ENCODE data around the gene GANAB. TPM values are rescaled to one million over a fixed set of nuclear protein-coding genes. Genes with fewer than 3 reads are reported as not detected.

GANAB gene
- total and polyA plus RNA-seq, 2 of the 13 experiments (the other 11 are each of a cell fraction or from before 2014, with no cell fraction given), result 99.5 to 234 TPM

GRCh38 chr11:62603776-62604299, 42.6 kb downstream of the GANAB start:
- H3K4me1 ChIP-seq (ENCODE audit: insufficient read depth, low read length), result peaks cover 48% of the 10 kb centered on the region
- CTCF ChIA-PET (ENCODE audit: low intra/inter-chr PET ratio, low total read pairs), result no interaction called here
- in situ Hi-C loops (cut with HindIII; ENCODE audit: extremely low pct_ligation_motif_present, low pct_unique_long_range_greater_than_20kb), result no loop called here

DNA sequence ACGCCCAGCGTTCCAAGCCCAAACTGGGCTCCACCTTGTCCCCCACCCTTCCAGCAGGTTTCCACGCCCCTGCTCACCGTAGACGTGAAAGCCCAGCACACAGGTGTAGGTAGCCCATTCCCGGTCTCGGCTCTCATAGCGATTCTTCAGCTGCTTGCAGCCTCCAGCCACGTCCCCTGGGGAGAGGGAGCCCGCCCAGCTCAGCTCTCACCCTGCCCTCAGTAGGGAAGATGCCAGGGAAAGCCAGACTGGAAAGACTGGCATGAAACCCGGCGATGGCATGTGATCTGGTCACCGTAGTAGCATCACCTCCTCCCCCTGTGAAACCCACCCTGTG, 43.4 kb downstream of the GANAB start:
- no peak overlapping the region for H3K27ac ChIP-seq (ENCODE audit: extremely low read length, insufficient read depth, low read length)
- in situ Hi-C loops (cut with HindIII; ENCODE audit: extremely low pct_ligation_motif_present, low pct_unique_long_range_greater_than_20kb) (no loop called here), intact Hi-C loops (cut with micrococcal nuclease; ENCODE audit: unreplicated experiment) (no loop called here)
- no peak overlapping the region for H3K4me2 ChIP-seq (ENCODE audit: low read depth, low read length)
- peaks cover 33% of the 10 kb centered on the region for H3K79me2 ChIP-seq (ENCODE audit: insufficient read depth, low read length)
- WGBS (ENCODE audit: low lambda C conversion rate), result 96% methylated on average over 12 of the region's 13 CpGs
- peaks cover 55% of the 10 kb centered on the region for H3K4me1 ChIP-seq (ENCODE audit: insufficient read depth, low read length)
- H3K9ac ChIP-seq (ENCODE audit: insufficient read depth, low read depth, low read length), result no peak overlapping the region
- ChIA-PET CTCF (ENCODE audit: low intra/inter-chr PET ratio, low total read pairs) (no interaction called here), POLR2A (interaction anchor here (1.8 to 3.5 kb wide), 3 partner anchors 11 to 62 kb away, joined by 5 to 137 read pairs (median 6); partner anchors contain the start of genes B3GAT3, C11orf98, CSKMT and TUT1)
- ATAC-seq, result no peak
- H3K27me3 ChIP-seq (ENCODE audit: control insufficient read depth in 1 of 2, insufficient read depth in 2 of 2, low read length in 2 of 2), result no peaks in the 10 kb centered on the region; a peak in 1 of 5 replicates
- no peaks in the 10 kb centered on the region for H4K20me1 ChIP-seq (ENCODE audit: insufficient read depth, low read length)
- DNase-seq (ENCODE audit: low spot score), result no peak
- H3K36me3 ChIP-seq (replicated peaks in 1 of 2; ENCODE audit: control insufficient read depth in 1 of 2, insufficient read depth in 2 of 2, low read length in 2 of 2), result peaks cover under 1 to 9% of the 10 kb centered on the region in 2 experiments; a peak in 4 of 5 replicates
- no peak overlapping the region for H2AFZ ChIP-seq (ENCODE audit: low read length)
- no peak for FAIRE-seq
- H3K9me3 ChIP-seq (ENCODE audit: low read length), result no peaks in the 10 kb centered on the region
- H3K4me3 ChIP-seq (replicated peaks in 1 of 3; ENCODE audit: insufficient read depth in 1 of 3, low read depth in 2 of 3, low read length in 3 of 3), result no peak overlapping the region
- BruUV-seq (replicated peaks), result no TSS peak
- no peak for TF ChIP-seq ZFP41 (CRISPR knock-in tag; IDR thresholded peaks at IDR 0.05; ENCODE audit: borderline replicate concordance)
- TF ChIP-seq ZNF891 (CRISPR knock-in tag; IDR thresholded peaks at IDR 0.05), result no peak
- TF ChIP-seq FLYWCH1 (CRISPR knock-in tag; IDR thresholded peaks at IDR 0.05), result no peak
- TF ChIP-seq JUND (CRISPR knock-in tag; IDR thresholded peaks at IDR 0.05), result no peak
- TF ChIP-seq GATAD1 (CRISPR knock-in tag; IDR thresholded peaks at IDR 0.05), result no peak
- TF ChIP-seq NFYC (CRISPR knock-in tag; IDR thresholded peaks at IDR 0.05), result no peak
- TF ChIP-seq MAFK (conservative IDR thresholded peaks at IDR 0.05 in 1 of 2, IDR thresholded peaks at IDR 0.05 in 1 of 2; ENCODE audit: low read length in 2 of 2), result no peak
- TF ChIP-seq, protein P1, sequence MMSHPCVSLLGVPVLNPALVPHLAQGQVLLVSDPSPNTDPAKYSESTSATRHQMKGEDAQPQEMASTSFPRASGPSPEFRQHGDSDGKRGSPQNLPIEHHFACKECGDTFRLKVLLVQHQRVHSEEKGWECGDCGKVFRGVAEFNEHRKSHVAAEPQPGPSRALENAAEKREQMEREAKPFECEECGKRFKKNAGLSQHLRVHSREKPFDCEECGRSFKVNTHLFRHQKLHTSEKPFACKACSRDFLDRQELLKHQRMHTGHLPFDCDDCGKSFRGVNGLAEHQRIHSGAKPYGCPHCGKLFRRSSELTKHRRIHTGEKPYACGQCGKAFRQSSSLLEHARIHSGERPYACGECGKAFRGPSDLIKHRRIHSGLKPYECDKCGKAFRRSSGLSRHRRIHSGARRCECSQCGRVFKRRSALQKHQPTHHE (CRISPR knock-in tag; IDR thresholded peaks at IDR 0.05; ENCODE audit: borderline replicate concordance), result no peak
- TF ChIP-seq CSRNP1 (CRISPR knock-in tag; IDR thresholded peaks at IDR 0.05), result no peak
- no peak for TF ChIP-seq JARID2 (CRISPR knock-in tag; IDR thresholded peaks at IDR 0.05; ENCODE audit: insufficient replicate concordance)
- no peak for TF ChIP-seq MZF1 (CRISPR knock-in tag; IDR thresholded peaks at IDR 0.05; ENCODE audit: borderline replicate concordance)

More at GRCh38 chr11:62603776-62604299, 42.6 kb downstream of the GANAB start:
- intact Hi-C loops (cut with micrococcal nuclease; ENCODE audit: unreplicated experiment), result no loop called here
- no peak for ATAC-seq
- no peaks in the 10 kb centered on the region; a peak in 1 of 5 replicates for H3K27me3 ChIP-seq (ENCODE audit: control insufficient read depth in 1 of 2, insufficient read depth in 2 of 2, low read length in 2 of 2)
- BruUV-seq (replicated peaks), result no TSS peak
- H3K4me2 ChIP-seq (ENCODE audit: low read depth, low read length), result no peak overlapping the region
- H3K9ac ChIP-seq (ENCODE audit: insufficient read depth, low read depth, low read length), result no peak overlapping the region
- H3K79me2 ChIP-seq (ENCODE audit: insufficient read depth, low read length), result peaks cover 25% of the 10 kb centered on the region
- peaks cover 0 to under 1% of the 10 kb centered on the region in 2 experiments; a peak in 3 of 5 replicates for H3K36me3 ChIP-seq (replicated peaks in 1 of 2; ENCODE audit: control insufficient read depth in 1 of 2, insufficient read depth in 2 of 2, low read length in 2 of 2)
- no peak for FAIRE-seq
- no peak overlapping the region for H3K4me3 ChIP-seq (replicated peaks in 1 of 3; ENCODE audit: insufficient read depth in 1 of 3, low read depth in 2 of 3, low read length in 3 of 3)
- TF ChIP-seq XBP1 (CRISPR knock-in tag; IDR thresholded peaks at IDR 0.05) (no peak), U2AF2 (IDR thresholded peaks at IDR 0.05; ENCODE audit: low read depth, low read length) (no peak), ZNF749 (CRISPR knock-in tag; IDR thresholded peaks at IDR 0.05; ENCODE audit: borderline replicate concordance) (no peak), HNRNPK (IDR thresholded peaks at IDR 0.05; ENCODE audit: low read depth, low read length, poor library complexity, severe bottlenecking) (no peak), RFX1 (IDR thresholded peaks at IDR 0.05) (peak; percentile 40)
- TF ChIP-seq, protein P2, sequence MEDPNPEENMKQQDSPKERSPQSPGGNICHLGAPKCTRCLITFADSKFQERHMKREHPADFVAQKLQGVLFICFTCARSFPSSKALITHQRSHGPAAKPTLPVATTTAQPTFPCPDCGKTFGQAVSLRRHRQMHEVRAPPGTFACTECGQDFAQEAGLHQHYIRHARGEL (CRISPR knock-in tag; IDR thresholded peaks at IDR 0.05), result no peak
- WGBS (ENCODE audit: low lambda C conversion rate), result 98% methylated on average over 8 of the region's 8 CpGs
- H3K27ac ChIP-seq (ENCODE audit: extremely low read length, insufficient read depth, low read length), result no peak overlapping the region
- no peak overlapping the region for H2AFZ ChIP-seq (ENCODE audit: low read length)
- no peaks in the 10 kb centered on the region for H3K9me3 ChIP-seq (ENCODE audit: low read length)
- DNase-seq (ENCODE audit: low spot score), result no peak
- POLR2A ChIA-PET, result interaction anchor here (1.0 to 2.0 kb wide), 4 partner anchors 12 to 237 kb away, joined by 3 to 8 read pairs (median 6); partner anchors contain the start of genes B3GAT3, C11orf98, CSKMT and TUT1
- H4K20me1 ChIP-seq (ENCODE audit: insufficient read depth, low read length), result no peaks in the 10 kb centered on the region
